HepG2 (cell line): Measurements from ENCODE around the gene XK.

Experiments
- ASH2L ChIP-seq: fragments of 300-600, 200-600 bp; sonication (generic); IDR thresholded peaks from 2 replicates; pipeline ENCODE4 v1.7.0; 2017; ENCODE audit warnings: low read depth, mild to moderate bottlenecking, moderate library complexity, mixed read lengths, low read length; ENCODE audit not compliant: insufficient read length
- HMG20A ChIP-seq: IDR thresholded peaks from 2 replicates; pipeline ENCODE4 v1.6.1; 2016; ENCODE audit warnings: borderline replicate concordance
- MAFK ChIP-seq, 2 experiments: IDR thresholded peaks in 1 of 2; conservative IDR thresholded peaks in 1 of 2; 2 replicates each; pipeline ENCODE4 v1.6.1; 2011; ENCODE audit warnings: improper control_type of control experiment in 2 of 2, low read length in 2 of 2
- MEIS2 ChIP-seq: sonication (generic); formaldehyde crosslinking; IDR thresholded peaks from 2 replicates; pipeline ENCODE4 v1.9.0; 2021; ENCODE audit warnings: mild to moderate bottlenecking, missing genetic modification reagents
- POLR2A ChIP-seq, 2 experiments: IDR thresholded peaks; 2 replicates each; pipeline ENCODE4 v1.6.1; 2011; ENCODE audit warnings: low read depth in 2 of 2, low read length in 2 of 2, mild to moderate bottlenecking in 1 of 2, moderate library complexity in 1 of 2; ENCODE audit not compliant: insufficient read depth in 1 of 2
- RBAK ChIP-seq: sonication (generic); formaldehyde crosslinking; IDR thresholded peaks from 2 replicates; pipeline ENCODE4 v1.5.1; 2020; ENCODE audit warnings: mild to moderate bottlenecking, missing genetic modification reagents
- TOE1 ChIP-seq: sonication (generic); formaldehyde crosslinking; IDR thresholded peaks from 2 replicates; pipeline ENCODE4 v1.4.0; 2020; ENCODE audit warnings: mild to moderate bottlenecking, missing genetic modification reagents
- ZNF512 ChIP-seq: sonication (generic); formaldehyde crosslinking; IDR thresholded peaks from 2 replicates; pipeline ENCODE4 v1.4.0; 2020; ENCODE audit warnings: mild to moderate bottlenecking, missing genetic modification reagents

GRCh38 chrX:37697169-37697760 lies 11.7 kb downstream of the XK start:
- TF ChIP-seq MEIS2 (CRISPR knock-in tag), result no peak
- TF ChIP-seq MAFK (conservative IDR thresholded peaks at IDR 0.05 in 1 of 2, IDR thresholded peaks at IDR 0.05 in 1 of 2; ENCODE audit: low read length in 2 of 2), result no peak
- TF ChIP-seq POLR2A (IDR thresholded peaks at IDR 0.05; ENCODE audit: insufficient read depth in 1 of 2, low read depth in 2 of 2, low read length in 2 of 2), result no peak
- no peak for TF ChIP-seq TOE1
- no peak for TF ChIP-seq HMG20A
- no peak for TF ChIP-seq RBAK (CRISPR knock-in tag)
- no peak for TF ChIP-seq ASH2L
- no peak for TF ChIP-seq ZNF512 (CRISPR knock-in tag)
